GM10266 (cell line): ENCODE results near the gene NUP210L.

Source experiments
- DNase-seq: peaks from one replicate; pipeline ENCODE4 v3.0.0; 2012; ENCODE audit errors: extremely low spot score
- CTCF ChIP-seq: IDR thresholded peaks from 2 replicates; pipeline ENCODE4 v1.5.1; 2012; ENCODE audit warnings: mild to moderate bottlenecking, low read depth; ENCODE audit not compliant: control insufficient read depth, insufficient read depth; ENCODE audit errors: missing control alignments

Gene NUP210L

GRCh38 chr1:153951801-153952200, 203.1 kb downstream of the NUP210L start:
- no peak for TF ChIP-seq CTCF
- DNase-seq = no peak

- TF ChIP-seq CTCF = no peak
- DNase-seq = no peak
Measured at GRCh38 chr1:153951183-153951582, 203.7 kb downstream of the NUP210L start.

GRCh38 chr1:153946622-153947241, 208.1 kb downstream of the NUP210L start, which contains the start of gene DENND4B:
Gene DENND4B, minus strand, starts transcription at chr1:153946718. Its CDS starts 2,344 bp downstream, at chr1:153944374.
- TF ChIP-seq CTCF = peak; percentile 97
- DNase-seq = peak; percentile 96

GRCh38 chr1:153945795-153946621, 208.9 kb downstream of the NUP210L start:
- peak; percentile 94 for DNase-seq
- no peak for TF ChIP-seq CTCF

GRCh38 chr1:153945131-153945794, 209.6 kb downstream of the NUP210L start:
- DNase-seq = peak; percentile 85
- TF ChIP-seq CTCF = no peak

GRCh38 chr1:153944827-153945117, 210.1 kb downstream of the NUP210L start:
- TF ChIP-seq CTCF = no peak
- DNase-seq = no peak
